GM11168 (cell line): Measurements from ENCODE around the gene HOXC11.

ENCODE experiments used
- in situ Hi-C: fragments of 300-500 bp; cut with MboI; formaldehyde crosslinking; loops from one replicate; pipeline ENCODE4 v1.12.0; 2022; ENCODE audit warnings: low sequenced_read_pairs; ENCODE audit not compliant: unreplicated experiment

HOXC11 gene

DNA sequence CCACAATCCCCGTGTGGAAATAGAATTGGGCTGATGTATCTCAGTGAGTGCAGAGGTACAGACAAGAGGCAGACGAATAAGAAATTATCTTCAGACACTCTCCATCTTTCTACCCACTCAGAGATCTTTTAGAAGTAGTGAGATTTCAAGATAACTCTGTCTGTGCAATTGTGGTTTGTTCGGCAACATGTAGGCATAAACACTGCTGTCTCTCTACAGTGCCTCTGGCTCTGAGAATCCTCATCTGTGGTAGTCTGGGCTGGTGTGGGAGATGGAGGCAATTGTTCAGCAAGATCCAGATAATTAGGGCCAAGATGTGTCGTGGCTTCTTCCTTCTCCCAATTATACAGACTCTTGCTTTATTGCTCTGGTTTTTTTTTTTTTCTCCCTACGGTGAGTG, 31.2 kb upstream of the HOXC11 start:
- in situ Hi-C loops: no loop called here

DNA sequence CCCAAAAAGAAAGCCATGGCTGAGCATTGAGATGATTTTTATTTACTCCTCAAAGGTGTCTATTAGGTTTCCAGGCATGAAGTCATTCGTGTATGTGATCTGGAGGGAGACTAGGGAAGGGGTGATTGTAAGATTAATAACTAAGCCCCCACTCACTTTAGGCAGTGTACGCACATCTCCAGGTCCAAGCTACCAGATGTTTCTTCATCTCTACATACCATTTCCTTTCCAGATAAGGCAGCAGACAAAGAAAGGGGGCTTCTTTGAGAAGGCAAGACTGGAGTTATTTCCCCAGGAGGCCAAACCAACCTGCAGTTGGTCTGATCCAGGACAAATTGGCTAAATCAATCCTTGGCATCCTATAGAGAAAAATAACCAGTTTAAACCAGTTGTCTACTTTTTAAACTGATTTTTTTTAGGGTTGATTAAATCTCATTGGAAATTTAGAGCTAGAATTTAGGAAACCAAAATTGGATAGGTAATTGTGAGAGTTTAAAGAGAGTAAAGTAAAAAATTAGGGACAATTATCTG, 30.4 kb upstream of the HOXC11 start:
- in situ Hi-C loops: no loop called here

DNA sequence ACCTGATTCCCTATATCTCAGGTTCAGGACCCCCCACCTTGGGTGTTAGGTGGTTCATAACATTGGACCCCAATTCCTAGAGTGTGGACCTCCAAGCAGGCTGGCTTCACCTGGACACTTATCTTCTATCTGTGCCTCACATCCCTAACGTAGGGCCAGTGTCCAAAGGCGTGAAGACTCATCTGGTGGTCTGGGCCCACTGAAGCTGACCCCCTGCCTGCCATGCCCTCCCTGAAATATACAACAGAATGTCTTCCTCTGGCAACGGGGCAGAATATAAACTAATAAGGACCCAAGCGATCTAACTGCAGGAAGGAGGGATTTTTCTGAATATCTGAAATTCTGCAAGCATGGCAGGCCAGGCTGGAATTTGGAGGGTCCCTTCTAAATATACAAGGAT, 28.7 kb upstream of the HOXC11 start:
- in situ Hi-C loops: no loop called here

DNA sequence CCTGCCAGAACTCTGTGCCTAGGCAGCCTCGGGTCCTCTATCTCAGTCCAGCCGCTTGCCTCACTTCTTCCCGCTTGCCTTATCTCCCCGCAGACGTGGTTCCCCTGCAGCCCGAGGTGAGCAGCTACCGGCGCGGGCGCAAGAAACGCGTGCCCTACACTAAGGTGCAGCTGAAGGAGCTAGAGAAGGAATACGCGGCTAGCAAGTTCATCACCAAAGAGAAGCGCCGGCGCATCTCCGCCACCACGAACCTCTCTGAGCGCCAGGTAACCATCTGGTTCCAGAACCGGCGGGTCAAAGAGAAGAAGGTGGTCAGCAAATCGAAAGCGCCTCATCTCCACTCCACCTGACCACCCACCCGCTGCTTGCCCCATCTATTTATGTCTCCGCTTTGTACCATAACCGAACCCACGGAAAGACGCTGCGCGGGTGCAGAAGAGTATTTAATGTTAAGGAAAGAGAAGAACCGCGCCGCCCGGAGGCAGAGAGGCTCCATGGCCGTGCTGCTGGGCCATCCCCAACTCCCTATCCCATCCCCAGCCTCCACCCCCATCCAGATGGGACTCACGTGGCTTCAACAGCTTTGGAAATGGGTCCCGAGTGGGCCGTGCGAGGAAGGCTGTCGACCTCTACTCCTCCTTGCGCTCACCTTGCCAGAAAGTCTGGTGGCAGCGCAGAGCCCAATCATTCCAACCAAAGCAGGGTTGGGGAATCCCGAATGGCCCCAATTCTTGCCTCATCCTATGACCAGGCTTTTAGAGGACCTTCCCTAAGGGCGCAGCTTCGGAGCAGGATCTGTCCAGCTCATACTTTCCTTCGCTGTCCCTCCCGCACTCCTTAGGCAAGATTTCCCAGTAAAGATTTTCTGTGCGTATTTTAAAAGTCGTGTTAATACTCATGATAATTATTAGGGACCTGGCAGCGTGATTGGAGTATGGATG, 27.7 kb upstream of the HOXC11 start:
- in situ Hi-C loops: no loop called here

DNA sequence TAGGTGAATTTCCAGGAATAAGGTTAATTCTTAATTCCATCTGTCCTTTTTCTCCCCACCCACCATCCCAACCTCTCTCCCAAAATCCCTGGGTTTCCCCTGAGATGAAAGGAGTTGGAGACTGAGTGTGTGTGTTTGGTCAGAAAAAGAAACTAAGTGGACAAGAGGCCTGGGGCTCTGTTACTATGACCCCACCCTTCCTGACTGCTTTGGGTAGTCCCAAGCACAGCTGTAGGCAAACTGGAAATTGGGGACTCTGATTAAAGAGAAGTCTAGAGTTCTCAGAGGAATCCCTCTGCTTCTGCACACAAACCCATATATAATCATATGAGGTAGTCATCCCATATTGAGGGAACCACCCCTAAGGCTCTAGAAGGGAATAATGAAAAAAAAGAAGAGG, 25.2 kb upstream of the HOXC11 start:
- in situ Hi-C loops: no loop called here

DNA sequence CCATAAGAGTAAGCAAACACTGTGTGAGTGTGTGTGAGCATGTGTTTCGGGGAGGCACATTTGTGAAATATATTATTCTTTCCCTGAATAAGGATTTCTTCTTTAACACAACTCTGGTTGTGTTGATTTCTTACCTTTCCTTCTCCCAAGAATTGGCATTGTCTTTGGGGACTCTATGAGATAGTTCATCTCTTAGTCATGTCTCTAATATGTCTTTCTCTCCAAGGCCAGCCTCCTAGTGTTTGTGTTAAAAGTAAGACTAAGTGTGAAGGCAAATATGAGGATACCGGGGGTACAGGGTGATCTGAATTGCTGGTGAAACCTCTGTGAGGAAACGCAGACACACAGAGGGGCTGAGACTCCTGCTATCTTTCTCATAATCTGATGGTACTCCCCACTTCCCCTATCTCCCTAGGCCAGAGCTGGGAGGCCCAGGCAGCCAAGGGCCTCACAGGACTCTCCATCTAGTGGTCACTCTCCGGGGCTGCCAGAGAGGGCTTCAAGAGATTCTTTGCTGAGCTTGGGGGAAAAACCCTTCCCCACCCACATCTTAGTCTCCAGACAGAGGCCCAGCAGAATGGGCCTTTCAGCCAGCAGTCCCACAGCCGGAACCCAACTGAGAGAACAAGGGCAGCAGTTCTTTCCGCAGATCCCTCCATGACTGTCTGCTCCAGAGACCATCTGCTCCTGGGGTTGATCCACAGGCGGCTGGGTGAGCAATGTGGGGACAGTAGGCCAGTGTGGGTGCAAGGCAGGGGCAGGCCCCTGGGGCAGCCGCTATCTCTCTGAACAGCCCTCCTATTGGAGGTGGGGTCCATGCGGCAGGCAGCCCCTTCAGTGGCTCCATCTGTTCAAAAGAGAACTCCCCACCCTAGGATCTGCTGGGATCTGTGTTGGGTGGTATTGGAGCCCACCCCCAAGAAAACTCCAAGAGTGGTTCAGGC, 24.0 kb upstream of the HOXC11 start:
- in situ Hi-C loops: no loop called here

DNA sequence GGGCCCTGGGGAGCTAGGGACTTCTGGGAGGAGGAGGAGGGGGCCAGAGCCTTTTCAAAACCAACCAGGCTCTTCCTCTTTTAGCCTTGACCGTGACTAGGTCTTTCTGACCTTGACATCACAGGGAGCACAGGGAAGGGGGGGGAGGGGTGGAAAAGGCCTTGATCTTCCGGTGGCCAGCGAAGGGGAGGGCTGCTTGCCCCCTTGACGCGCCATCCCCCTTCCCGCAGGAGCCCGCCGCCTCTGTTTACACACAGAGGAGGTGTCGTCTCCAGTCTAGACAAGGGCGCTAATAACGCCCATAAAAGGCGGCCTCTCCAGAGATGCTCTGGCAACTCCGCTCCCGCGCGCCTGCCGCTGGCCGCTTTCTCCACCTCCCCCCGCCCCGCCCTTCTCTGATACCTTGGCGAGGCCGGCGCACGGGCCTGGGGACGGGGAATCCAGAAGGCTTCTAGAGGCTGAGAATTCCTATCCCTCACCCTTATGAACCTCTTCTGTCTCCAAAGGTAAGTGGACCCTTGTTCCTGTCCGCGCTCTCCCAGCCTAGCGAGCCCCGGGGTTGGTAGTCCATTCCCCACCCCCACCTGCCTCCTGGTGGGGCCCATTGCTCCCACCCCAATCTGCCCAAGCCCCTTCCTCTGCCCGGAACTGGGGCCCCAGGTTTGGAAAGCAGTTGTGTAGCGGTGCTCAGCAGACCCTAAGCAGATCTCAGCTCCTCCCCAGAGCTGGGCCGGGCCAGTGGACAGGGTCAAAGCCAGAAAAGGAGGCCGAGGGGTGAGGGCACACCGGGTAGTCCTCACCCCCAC, 23.1 kb upstream of the HOXC11 start:
- in situ Hi-C loops: no loop called here

DNA sequence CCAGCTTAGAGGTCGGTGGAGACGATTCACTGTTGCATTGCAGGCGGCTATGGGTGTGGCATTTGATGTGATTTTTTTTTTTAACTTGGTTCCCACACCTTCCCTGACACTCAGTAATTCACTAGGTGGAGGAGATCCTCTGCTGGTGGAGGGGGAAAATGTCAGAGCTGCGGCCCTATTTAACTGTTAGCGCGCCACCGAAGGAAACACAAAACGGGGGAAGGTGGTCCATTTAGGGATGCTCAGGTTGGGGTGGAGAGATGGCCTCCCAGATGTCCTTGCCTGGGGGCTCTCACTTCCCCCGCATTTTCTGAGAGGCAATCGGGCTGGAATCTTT, 22.5 kb upstream of the HOXC11 start:
- in situ Hi-C loops: no loop called here

DNA sequence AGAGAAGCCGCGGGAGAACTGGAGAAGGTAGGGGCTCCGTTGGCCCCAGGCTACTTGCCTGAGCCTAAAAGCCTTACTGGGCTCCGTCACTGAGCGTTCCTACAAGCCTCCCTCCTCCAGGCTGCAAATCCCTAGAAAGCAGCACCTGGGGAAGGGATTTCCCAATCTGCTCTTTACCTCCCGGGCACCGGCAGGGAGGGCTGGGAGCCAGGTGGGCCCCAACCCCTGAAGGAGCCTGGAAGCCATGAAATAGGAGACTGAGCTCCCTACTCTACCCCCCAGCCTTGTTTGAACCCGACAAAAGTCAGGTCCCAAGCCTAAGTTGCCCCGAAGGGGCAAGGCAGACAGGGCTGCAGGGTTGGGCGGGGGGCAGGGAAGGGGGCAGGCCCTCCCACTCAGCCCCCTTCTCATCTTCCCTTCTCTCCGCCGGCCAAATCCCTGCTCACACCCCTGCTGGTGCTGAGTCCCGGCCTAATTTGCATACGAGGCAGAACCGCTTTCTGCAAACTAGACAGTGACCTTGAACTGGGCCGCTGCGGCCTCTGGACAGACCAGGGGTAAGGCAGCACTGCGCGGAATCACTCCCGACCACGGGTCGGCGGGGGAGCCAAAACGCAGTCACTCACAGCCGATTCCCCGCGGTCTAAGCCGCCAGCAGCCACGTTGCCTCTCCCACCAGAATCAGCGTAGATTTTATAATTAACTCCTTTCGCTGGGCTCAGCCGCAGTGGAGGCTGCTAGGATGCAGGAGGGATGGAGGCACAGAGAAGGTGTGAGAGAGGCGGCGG, 21.9 kb upstream of the HOXC11 start:
- in situ Hi-C loops: no loop called here

DNA sequence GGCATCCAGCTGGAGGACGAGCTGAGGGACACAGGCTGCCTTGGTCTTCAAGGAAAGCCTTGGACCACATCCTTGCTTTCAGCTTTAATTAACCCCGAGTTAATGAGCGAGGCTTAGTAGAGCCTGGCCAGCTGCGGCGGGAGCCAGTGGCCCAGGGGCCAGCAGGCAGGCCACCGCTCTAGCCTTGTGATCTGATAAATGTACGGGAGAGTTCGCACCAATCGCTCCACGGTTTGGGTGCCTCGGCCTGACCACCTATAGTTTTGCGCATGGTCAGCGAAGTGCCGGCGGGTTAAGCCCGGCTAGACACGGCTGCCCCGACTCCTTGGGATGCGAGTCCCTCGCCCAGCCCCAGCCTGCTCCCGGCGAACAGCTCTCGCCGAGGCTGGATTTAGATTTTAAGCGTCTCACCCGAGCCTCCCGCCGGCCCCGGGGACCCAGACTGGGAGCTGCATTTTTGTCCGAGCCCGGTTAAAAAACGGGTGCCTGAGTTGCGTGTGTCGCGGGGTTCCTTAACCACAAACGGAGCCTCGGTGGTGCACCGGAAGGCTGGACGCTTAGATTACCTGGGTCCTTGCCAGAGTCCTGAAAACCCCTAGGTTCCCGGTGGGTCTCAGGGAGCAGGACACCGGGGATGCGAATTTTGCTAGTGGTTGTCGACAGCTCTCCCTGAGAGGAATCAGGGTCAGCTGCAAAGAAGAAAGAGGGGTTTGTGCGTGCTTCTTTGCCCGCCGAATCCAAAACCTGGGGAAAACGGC, 21.2 kb upstream of the HOXC11 start:
- in situ Hi-C loops: no loop called here

DNA sequence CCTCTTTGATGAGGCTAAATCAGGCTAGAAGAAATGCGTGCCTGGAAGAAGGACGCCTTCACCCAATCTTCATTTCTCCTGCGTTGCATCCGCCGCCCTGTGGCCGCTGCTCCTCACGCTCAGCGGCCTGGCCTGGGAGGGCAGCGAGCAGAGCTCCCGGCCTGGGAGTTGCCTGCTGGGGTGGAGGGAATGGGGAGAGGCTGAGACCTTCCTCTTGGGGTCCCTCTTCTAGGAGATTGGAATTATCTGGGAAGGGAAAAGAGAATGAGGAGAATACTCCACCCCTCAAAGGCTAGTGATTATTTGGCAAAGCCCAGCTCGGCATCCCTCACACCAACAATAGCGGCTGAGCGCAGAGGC, 20.6 kb upstream of the HOXC11 start:
- in situ Hi-C loops: no loop called here

DNA sequence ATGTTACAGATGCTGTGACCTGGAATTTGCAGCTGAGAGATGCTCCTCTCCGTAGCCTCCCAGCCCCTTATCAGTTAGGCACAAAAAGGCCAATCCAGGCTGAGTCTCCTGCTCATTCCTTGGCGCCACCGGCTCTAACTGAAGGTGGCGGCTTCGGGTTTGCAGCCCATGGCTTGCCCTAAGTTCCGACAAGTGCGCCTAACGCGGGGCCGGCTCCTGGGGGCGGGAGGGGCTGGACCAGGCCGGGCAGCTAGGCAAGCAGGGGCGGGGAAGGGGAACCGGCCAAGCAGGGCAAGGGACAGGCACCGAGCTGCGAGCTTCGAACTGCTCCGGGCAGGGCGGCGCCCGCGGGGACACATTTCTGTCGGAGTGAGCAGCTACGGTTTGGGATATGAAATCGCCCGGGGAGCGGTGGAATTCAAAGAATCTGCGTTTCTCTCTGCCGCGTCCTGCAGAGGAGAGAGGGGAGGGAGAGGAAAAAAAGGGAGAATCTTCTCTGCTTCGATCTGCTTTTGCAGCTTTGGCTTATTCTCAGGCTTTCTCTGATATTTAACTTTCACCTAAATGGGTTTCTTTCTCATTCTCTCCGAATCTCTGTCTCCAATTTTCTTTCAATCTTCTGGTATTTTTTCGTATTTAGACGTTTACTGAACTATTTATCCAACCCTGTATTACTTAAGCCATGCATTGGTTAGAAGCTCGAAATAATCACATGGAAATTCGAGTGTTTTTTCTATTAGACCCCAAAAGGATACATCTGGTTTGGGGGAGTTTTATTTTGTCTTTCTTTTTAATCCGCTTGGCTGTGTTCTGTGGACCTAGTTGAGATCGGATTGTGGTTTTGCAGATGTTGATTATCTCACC, 19.8 kb upstream of the HOXC11 start:
- in situ Hi-C loops: no loop called here

DNA sequence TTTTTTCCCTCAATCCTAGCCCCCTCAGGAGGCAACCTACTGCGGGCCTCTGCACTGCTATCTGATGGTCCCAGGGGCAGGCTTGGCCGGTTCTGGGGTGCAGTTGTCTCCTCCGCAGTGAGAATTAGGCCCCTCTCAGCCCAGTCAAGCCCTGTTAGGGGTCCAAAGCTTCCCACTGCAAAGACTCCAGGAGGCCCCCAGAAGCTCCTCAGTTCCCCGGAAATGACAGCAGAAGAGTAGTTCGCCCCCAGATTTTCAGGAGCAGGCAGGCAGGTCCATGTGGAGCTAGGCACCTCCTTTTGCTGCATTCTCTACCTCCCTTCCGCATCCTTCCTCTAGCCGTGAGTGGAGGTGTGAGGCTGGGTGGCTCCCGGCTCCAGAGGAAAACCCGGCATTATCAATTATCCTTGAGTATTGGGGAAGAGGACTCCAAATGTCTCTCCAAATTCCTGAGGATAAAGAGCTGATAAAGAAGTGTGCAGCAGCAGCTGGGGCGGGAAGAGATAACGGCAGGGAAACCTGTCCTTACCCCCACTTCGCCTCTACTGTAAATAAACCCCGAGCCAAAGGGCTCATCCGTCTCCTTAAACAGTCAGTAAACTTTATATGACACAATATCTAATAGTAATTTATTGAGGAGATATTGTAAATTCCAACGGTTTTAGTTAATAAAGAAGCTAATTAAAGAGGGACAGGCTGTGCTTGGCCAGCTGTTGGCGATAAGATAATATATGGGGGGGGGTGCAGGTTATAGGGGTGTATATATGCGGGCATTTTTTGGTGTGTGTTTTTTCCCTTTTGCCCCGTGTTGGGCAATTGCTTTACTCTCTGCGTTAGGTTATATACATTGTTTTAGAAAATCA, 18.9 kb upstream of the HOXC11 start:
- in situ Hi-C loops: no loop called here

DNA sequence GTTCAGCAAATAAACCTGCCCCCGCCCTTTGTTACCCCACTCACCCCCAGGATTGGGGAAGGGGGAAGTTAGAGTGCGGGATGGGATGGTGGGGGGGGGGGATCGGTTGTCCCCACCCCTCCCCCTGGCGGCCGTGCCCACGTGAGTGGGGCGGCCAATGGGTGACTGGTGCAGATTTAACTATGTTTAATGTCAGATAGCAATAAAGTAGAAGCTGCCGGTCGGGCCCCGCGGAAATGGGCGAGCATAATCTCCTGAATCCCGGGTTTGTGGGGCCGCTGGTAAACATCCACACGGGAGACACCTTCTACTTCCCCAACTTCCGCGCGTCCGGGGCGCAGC, 18.3 kb upstream of the HOXC11 start, which contains the start of gene HOXC12:
Gene HOXC12, plus strand, starts transcription at position 210 of the 342 bp plus-strand sequence. Its CDS starts 27 bp downstream, at position 237.
- in situ Hi-C loops: no loop called here

DNA sequence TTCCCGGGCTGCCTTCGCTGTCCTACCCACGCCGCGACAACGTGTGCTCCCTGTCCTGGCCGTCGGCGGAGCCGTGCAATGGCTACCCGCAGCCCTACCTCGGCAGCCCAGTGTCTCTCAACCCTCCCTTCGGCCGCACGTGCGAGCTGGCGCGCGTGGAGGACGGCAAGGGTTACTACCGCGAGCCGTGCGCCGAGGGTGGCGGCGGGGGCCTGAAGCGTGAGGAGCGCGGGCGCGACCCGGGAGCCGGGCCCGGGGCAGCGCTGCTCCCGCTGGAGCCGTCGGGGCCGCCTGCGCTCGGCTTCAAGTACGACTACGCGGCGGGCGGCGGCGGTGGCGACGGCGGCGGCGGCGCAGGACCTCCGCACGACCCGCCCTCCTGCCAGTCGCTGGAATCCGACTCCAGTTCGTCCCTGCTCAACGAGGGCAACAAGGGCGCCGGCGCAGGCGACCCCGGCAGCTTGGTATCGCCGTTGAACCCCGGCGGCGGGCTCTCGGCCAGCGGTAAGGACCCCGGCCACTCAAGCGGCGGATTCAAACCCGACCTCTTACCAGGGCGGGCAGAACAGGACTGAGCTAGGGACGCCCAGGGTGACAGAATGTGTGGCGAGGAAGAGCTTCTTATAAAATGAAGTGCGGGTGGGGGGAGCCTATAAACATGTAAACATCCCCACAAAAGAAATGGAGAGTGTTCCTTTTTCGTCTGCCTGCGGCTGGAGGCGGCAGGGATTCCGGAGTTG, 17.7 kb upstream of the HOXC11 start:
- in situ Hi-C loops: no loop called here

DNA sequence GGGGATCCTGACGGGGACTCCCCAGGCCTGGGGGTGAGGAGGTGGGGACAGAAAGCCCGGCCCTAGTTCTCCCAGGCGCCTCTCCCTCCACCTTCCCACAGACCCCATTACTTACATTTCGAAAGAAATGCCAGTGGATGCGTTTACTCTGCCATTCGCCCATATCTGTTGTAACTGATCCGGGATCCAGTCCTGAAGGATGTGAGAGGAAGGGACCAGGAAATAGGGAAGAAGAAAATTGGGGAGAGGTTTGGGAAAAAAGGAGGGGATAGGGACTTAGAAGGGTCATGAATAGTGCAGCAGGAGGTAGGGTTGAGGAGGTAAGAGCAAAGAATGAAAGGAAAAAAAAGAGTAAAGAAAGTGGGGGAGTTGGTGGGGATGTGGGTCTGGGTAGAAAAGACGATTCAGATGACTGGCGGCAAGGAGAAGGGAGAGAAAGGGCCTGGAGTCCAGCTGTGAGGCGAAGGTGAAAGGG, 17.1 kb upstream of the HOXC11 start:
- in situ Hi-C loops: no loop called here
